Neuronal stem cell (in vitro differentiated cells): ENCODE data around the gene ERC2.

Source experiments
- DNase-seq: peaks from one replicate; pipeline ENCODE4 v3.0.0-alpha.2; 2013; ENCODE audit warnings: low spot score
- H2AFZ ChIP-seq: one replicate; pipeline ENCODE4 v1.6.1; 2013; ENCODE audit warnings: mild to moderate bottlenecking, low read length, inconsistent platforms
- H2AK5ac ChIP-seq: 2 replicates; pipeline ENCODE4 v1.6.1; 2013; ENCODE audit warnings: low read depth, mild to moderate bottlenecking, inconsistent platforms, low read length, moderate library complexity, mixed read lengths
- H2BK120ac ChIP-seq: 2 replicates; pipeline ENCODE4 v1.6.1; 2013; ENCODE audit warnings: low read depth, mild to moderate bottlenecking, inconsistent platforms, low read length, moderate library complexity, mixed read lengths
- H2BK12ac ChIP-seq: one replicate; pipeline ENCODE4 v1.6.1; 2013; ENCODE audit warnings: low read length, inconsistent platforms
- H2BK15ac ChIP-seq: 2 replicates; pipeline ENCODE4 v1.6.1; 2013; ENCODE audit warnings: mild to moderate bottlenecking, low read length, inconsistent platforms, mixed read lengths
- H2BK5ac ChIP-seq: one replicate; pipeline ENCODE4 v1.6.1; 2013; ENCODE audit warnings: inconsistent platforms, mild to moderate bottlenecking, low read length, moderate library complexity
- H3K14ac ChIP-seq: one replicate; pipeline ENCODE4 v1.6.1; 2013; ENCODE audit warnings: low read length, inconsistent platforms
- H3K18ac ChIP-seq: 2 replicates; pipeline ENCODE4 v1.6.1; 2013; ENCODE audit warnings: low read length, inconsistent platforms
- H3K23ac ChIP-seq: 2 replicates; pipeline ENCODE4 v1.6.1; 2013; ENCODE audit warnings: low read depth, mild to moderate bottlenecking, mixed read lengths, low read length, inconsistent platforms; ENCODE audit not compliant: poor library complexity
- H3K27ac ChIP-seq: replicated peaks from 3 replicates; pipeline ENCODE4 v1.5.1; 2013; ENCODE audit warnings: low read length, inconsistent platforms
- H3K27me3 ChIP-seq, 3 experiments: 2 replicates each; pipeline ENCODE4 v1.6.1; 2013; ENCODE audit warnings: low read length in 3 of 3, mild to moderate bottlenecking in 2 of 3, inconsistent platforms in 1 of 3, low read depth in 1 of 3, mixed read lengths in 1 of 3, moderate library complexity in 1 of 3; ENCODE audit not compliant: control insufficient read depth in 3 of 3, insufficient read depth in 3 of 3
- H3K36me3 ChIP-seq, 2 donors: replicated peaks in 1 of 2; 2 replicates each; pipeline ENCODE4 v1.6.1; 2013; ENCODE audit warnings: low read length in 2 of 2; ENCODE audit not compliant: control insufficient read depth in 2 of 2, insufficient read depth in 2 of 2
- H3K4ac ChIP-seq: 2 replicates; pipeline ENCODE4 v1.6.1; 2013; ENCODE audit warnings: inconsistent platforms, mild to moderate bottlenecking, low read length, moderate library complexity
- H3K4me1 ChIP-seq, 2 donors: 1 replicate in 1 of 2; 2 replicates in 1 of 2; pipeline ENCODE4 v1.6.1; 2013; ENCODE audit warnings: low read length in 2 of 2, low read depth in 1 of 2; ENCODE audit not compliant: control insufficient read depth in 2 of 2, insufficient read depth in 1 of 2
- H3K4me2 ChIP-seq: one replicate; pipeline ENCODE4 v1.6.1; 2013; ENCODE audit warnings: mild to moderate bottlenecking, low read length, inconsistent platforms; ENCODE audit not compliant: insufficient read depth, poor library complexity, severe bottlenecking
- H3K4me3 ChIP-seq, 2 donors: 2 replicates each; pipeline ENCODE4 v1.5.1; 2013; ENCODE audit warnings: low read length in 2 of 2, mild to moderate bottlenecking in 2 of 2, inconsistent platforms in 1 of 2, moderate library complexity in 1 of 2
- H3K79me1 ChIP-seq: one replicate; pipeline ENCODE4 v1.6.1; 2013; ENCODE audit warnings: low read depth, mild to moderate bottlenecking, inconsistent platforms, low read length, moderate library complexity
- H3K9ac ChIP-seq: one replicate; pipeline ENCODE4 v1.6.1; 2013; ENCODE audit warnings: mild to moderate bottlenecking, low read depth, low read length, inconsistent platforms; ENCODE audit not compliant: poor library complexity
- H3K9me3 ChIP-seq, 2 donors: replicated peaks in 1 of 2; 2 replicates each; pipeline versions ENCODE3 to v1.6.1; 2013; ENCODE audit warnings: low read length in 2 of 2, mild to moderate bottlenecking in 2 of 2, inconsistent platforms in 1 of 2, low read depth in 1 of 2, mixed read lengths in 1 of 2, moderate library complexity in 1 of 2; ENCODE audit not compliant: control insufficient read depth in 2 of 2, insufficient read depth in 1 of 2
- H4K8ac ChIP-seq: one replicate; pipeline ENCODE4 v1.6.1; 2013; ENCODE audit warnings: low read depth, mild to moderate bottlenecking, inconsistent platforms, low read length, moderate library complexity
- H4K91ac ChIP-seq: one replicate; pipeline ENCODE4 v1.6.1; 2013; ENCODE audit warnings: low read length, low read depth, mild to moderate bottlenecking, inconsistent platforms; ENCODE audit not compliant: poor library complexity
- WGBS, 2 donors: extraction: QIAGEN DNeasy Blood & Tissue Kit; methylation state at CpG; one replicate each; pipeline ENCODE4 v1.1.7; 2013; ENCODE audit warnings: missing lambda C conversion rate in 2 of 2, mixed read lengths in 1 of 2; ENCODE audit not compliant: insufficient read length in 2 of 2, insufficient replicate concordance in 1 of 2; ENCODE audit errors: extremely low coverage in 2 of 2; 5-methylcytosine and 5-hydroxymethylcytosine counted together

The ERC2 gene

GRCh38 chr3:55873523-55874254 lies 594.6 kb downstream of the ERC2 start:
- Histone ChIP-seq H2AK5ac (no peak overlapping the region), H4K91ac (no peak overlapping the region), H4K8ac (no peak overlapping the region), H3K9ac (no peak overlapping the region), H3K4me2 (no peak overlapping the region), H3K14ac (no peak overlapping the region), H3K18ac (no peak overlapping the region), H3K27me3 (no peaks in the 10 kb centered on the region), H3K36me3 (no peaks in the 10 kb centered on the region), H3K4me3 (no peak overlapping the region), H2AFZ (no peak overlapping the region), H3K9me3 (no peaks in the 10 kb centered on the region), H3K4me1 (peaks cover 2 to 4% of the 10 kb centered on the region in 2 donors), H2BK12ac (no peak overlapping the region), H3K79me1 (no peaks in the 10 kb centered on the region), H2BK15ac (no peak overlapping the region), H3K27ac (no peak overlapping the region), H3K4ac (no peak overlapping the region), H3K23ac (no peak overlapping the region), H2BK120ac (no peak overlapping the region), H2BK5ac (no peak overlapping the region)
- no CpG with 5 or more reads among the region's 1 CpG for WGBS, 2 donors
- no peak for DNase-seq

- Histone ChIP-seq H3K4me1 (peaks cover 2 to 4% of the 10 kb centered on the region in 2 donors), H3K9ac (no peak overlapping the region), H2AK5ac (no peak overlapping the region), H3K9me3 (no peaks in the 10 kb centered on the region), H2AFZ (no peak overlapping the region), H3K4ac (no peak overlapping the region), H2BK5ac (no peak overlapping the region), H3K4me2 (no peak overlapping the region), H3K79me1 (no peaks in the 10 kb centered on the region), H3K4me3 (no peak overlapping the region), H2BK12ac (no peak overlapping the region), H4K91ac (no peak overlapping the region), H2BK15ac (no peak overlapping the region), H3K14ac (no peak overlapping the region), H2BK120ac (no peak overlapping the region), H3K18ac (no peak overlapping the region), H3K36me3 (no peaks in the 10 kb centered on the region), H4K8ac (no peak overlapping the region), H3K27me3 (no peaks in the 10 kb centered on the region), H3K23ac (no peak overlapping the region), H3K27ac (no peak overlapping the region)
- no peak for DNase-seq
- WGBS, 2 donors: no CpG with 5 or more reads among the region's 5 CpGs
Measured at GRCh38 chr3:55870594-55870993, 597.7 kb downstream of the ERC2 start.

- H2AFZ ChIP-seq: no peak overlapping the region
- no peak overlapping the region for H3K4ac ChIP-seq
- no peak overlapping the region for H3K18ac ChIP-seq
- H3K23ac ChIP-seq: no peak overlapping the region
- H3K27ac ChIP-seq: no peak overlapping the region
- H3K14ac ChIP-seq: no peak overlapping the region
- H4K91ac ChIP-seq: no peak overlapping the region
- H2BK5ac ChIP-seq: no peak overlapping the region
- no peaks in the 10 kb centered on the region for H3K36me3 ChIP-seq
- no peak overlapping the region for H2BK15ac ChIP-seq
- DNase-seq: no peak
- no peaks in the 10 kb centered on the region for H3K9me3 ChIP-seq
- no peak overlapping the region for H2AK5ac ChIP-seq
- H2BK12ac ChIP-seq: no peak overlapping the region
- peaks cover 0 to 4% of the 10 kb centered on the region in 2 donors for H3K4me1 ChIP-seq
- H4K8ac ChIP-seq: no peak overlapping the region
- H3K4me2 ChIP-seq: no peak overlapping the region
- H3K27me3 ChIP-seq: no peaks in the 10 kb centered on the region
- no peak overlapping the region for H3K4me3 ChIP-seq
- WGBS, 2 donors: no CpG with 5 or more reads among the region's 4 CpGs
- no peak overlapping the region for H2BK120ac ChIP-seq
- no peak overlapping the region for H3K9ac ChIP-seq
- no peaks in the 10 kb centered on the region for H3K79me1 ChIP-seq
Measured at GRCh38 chr3:55868347-55868746, 599.9 kb downstream of the ERC2 start.

- Histone ChIP-seq H3K4me1 (peaks cover 9 to 12% of the 10 kb centered on the region in 2 donors), H3K23ac (no peak overlapping the region), H2BK5ac (no peak overlapping the region), H2BK15ac (no peak overlapping the region), H3K4me3 (no peak overlapping the region), H2BK12ac (no peak overlapping the region), H3K27ac (no peak overlapping the region), H3K14ac (no peak overlapping the region), H4K8ac (no peak overlapping the region), H2BK120ac (no peak overlapping the region), H3K4ac (no peak overlapping the region), H2AFZ (no peak overlapping the region), H2AK5ac (no peak overlapping the region), H3K36me3 (no peaks in the 10 kb centered on the region), H3K18ac (no peak overlapping the region), H3K79me1 (no peaks in the 10 kb centered on the region), H3K9ac (no peak overlapping the region), H4K91ac (no peak overlapping the region), H3K4me2 (no peak overlapping the region), H3K9me3 (no peaks in the 10 kb centered on the region), H3K27me3 (no peaks in the 10 kb centered on the region)
- no peak for DNase-seq
- no CpG with 5 or more reads among the region's 4 CpGs for WGBS, 2 donors
Measured at GRCh38 chr3:55863028-55863427, 605.2 kb downstream of the ERC2 start.
